Measurements from ENCODE around the gene KIAA0319L. TPM values are rescaled to one million over a fixed set of nuclear protein-coding genes. Genes with fewer than 3 reads are reported as not detected.
A peak's percentile ranks its signal among the peaks of the same experiment; 100 is the strongest.

Gene KIAA0319L
- total RNA-seq, 1 experiment from 2014 or later = 60.0 TPM

- ChIA-PET POLR2A (no interaction called here), CTCF (interaction anchor here (0.5 kb wide), 1 partner anchor 346 kb away, joined by 3 read pairs; no protein-coding TSS in a partner anchor)
- in situ Hi-C loops (cut with HindIII; ENCODE audit: low pct_unique_long_range_greater_than_20kb, low sequenced_read_pairs) = no loop called here
- H3K27me3 ChIP-seq (ENCODE audit: control insufficient read depth, insufficient read depth, low read length) = no peaks in the 10 kb centered on the region
- ATAC-seq = peak; percentile 83
- no peak for DNase-seq (ENCODE audit: low read depth, low spot score)
- H3K9me3 ChIP-seq (ENCODE audit: control insufficient read depth, insufficient read depth, low read depth, low read length) = no peaks in the 10 kb centered on the region
- BruUV-seq (replicated peaks) = no TSS peak
- H3K27ac ChIP-seq (ENCODE audit: low read length) = peak overlapping the region; percentile 48; the same call in 1 of the 2 replicates
- intact Hi-C loops (cut with micrococcal nuclease; ENCODE audit: unreplicated experiment) = no loop called here
- TF ChIP-seq TCF7L2 (IDR thresholded peaks at IDR 0.05; ENCODE audit: low read depth, low read length) (peak; percentile 94), CTCF (IDR thresholded peaks at IDR 0.05) (no peak)
- no peak overlapping the region for H3K4me3 ChIP-seq (ENCODE audit: low read depth in 2 of 2, low read length in 2 of 2)
- peaks cover 25% of the 10 kb centered on the region for H3K4me1 ChIP-seq (ENCODE audit: control insufficient read depth, insufficient read depth, low read length)
- H3K36me3 ChIP-seq (ENCODE audit: control insufficient read depth, insufficient read depth, low read length) = no peaks in the 10 kb centered on the region
These were observed 51.0 kb downstream of the KIAA0319L start for GRCh38 chr1:35505911-35506798.

- Histone ChIP-seq H3K27ac (ENCODE audit: low read length) (no peak overlapping the region), H3K4me3 (ENCODE audit: low read depth in 2 of 2, low read length in 2 of 2) (no peak overlapping the region), H3K9me3 (ENCODE audit: control insufficient read depth, insufficient read depth, low read depth, low read length) (no peaks in the 10 kb centered on the region), H3K27me3 (ENCODE audit: control insufficient read depth, insufficient read depth, low read length) (no peaks in the 10 kb centered on the region), H3K36me3 (ENCODE audit: control insufficient read depth, insufficient read depth, low read length) (no peaks in the 10 kb centered on the region), H3K4me1 (ENCODE audit: control insufficient read depth, insufficient read depth, low read length) (peaks cover 25% of the 10 kb centered on the region)
- POLR2A ChIA-PET = no interaction called here
- DNase-seq (ENCODE audit: low read depth, low spot score) (no peak), ATAC-seq (no peak)
- intact Hi-C loops (cut with micrococcal nuclease; ENCODE audit: unreplicated experiment) = no loop called here
- no TSS peak for BruUV-seq (replicated peaks)
- TF ChIP-seq SIN3A (IDR thresholded peaks at IDR 0.05; ENCODE audit: borderline replicate concordance, insufficient read depth, low read depth, low read length) (no peak), CTCF (IDR thresholded peaks at IDR 0.05) (no peak), TCF7L2 (IDR thresholded peaks at IDR 0.05; ENCODE audit: low read depth, low read length) (no peak), POLR2AphosphoS5 (IDR thresholded peaks at IDR 0.05; ENCODE audit: low read depth, low read length) (no peak), REST (IDR thresholded peaks at IDR 0.05; ENCODE audit: insufficient read depth in 1 of 2, low read depth in 2 of 2, low read length in 1 of 2) (no peak)
- in situ Hi-C loops (cut with HindIII; ENCODE audit: low pct_unique_long_range_greater_than_20kb, low sequenced_read_pairs) = no loop called here
- CTCF ChIA-PET = interaction anchor here (0.7 kb wide), 1 partner anchor 48 kb away, joined by 6 read pairs; no protein-coding TSS in a partner anchor
These were observed 55.0 kb downstream of the KIAA0319L start for GRCh38 chr1:35502242-35502641.

All from Panc1 (cell line).